OCI-LY3 (cell line): ENCODE data around the gene BRF1.

Experiments
- H2AFZ ChIP-seq: fragments of 200-600, 300-600 bp; shearing (Covaris generic); 2 replicates; pipeline ENCODE4 v1.6.0; 2014; ENCODE audit warnings: antibody characterized with exemption, low read depth, low read length
- H3K27ac ChIP-seq: fragments of 200-600, 300-600 bp; sonication (generic); 2 replicates; pipeline ENCODE4 v1.5.1; 2014; ENCODE audit warnings: mild to moderate bottlenecking, low read length, moderate library complexity, mixed read lengths
- H3K27me3 ChIP-seq: fragments of 200-600, 300-600 bp; sonication (generic); 2 replicates; pipeline ENCODE4 v1.6.1; 2014; ENCODE audit warnings: low read depth, low read length, mixed read lengths
- H3K36me3 ChIP-seq: fragments of 200-600, 300-600 bp; sonication (generic); replicated peaks from 2 replicates; pipeline ENCODE3; 2014; ENCODE audit warnings: low read depth, low read length, mixed read lengths
- H3K4me1 ChIP-seq: fragments of 300-600, 200-600 bp; sonication (generic); 2 replicates; pipeline ENCODE4 v1.6.1; 2014; ENCODE audit warnings: low read length, mixed read lengths
- H3K4me2 ChIP-seq: fragments of 200-600, 300-600 bp; sonication (generic); 2 replicates; pipeline ENCODE4 v1.6.1; 2014; ENCODE audit warnings: low read length, mixed read lengths
- H3K4me3 ChIP-seq: fragments of 300-600, 200-600 bp; sonication (generic); 2 replicates; pipeline ENCODE4 v1.5.1; 2014; ENCODE audit warnings: antibody characterized with exemption, mild to moderate bottlenecking, low read length, moderate library complexity
- H3K79me2 ChIP-seq: fragments of 300-600, 200-600 bp; shearing (Covaris generic); 2 replicates; pipeline ENCODE4 v1.6.1; 2014; ENCODE audit warnings: mild to moderate bottlenecking, low read length, mixed read lengths
- H3K9ac ChIP-seq: fragments of 300-600, 200-600 bp; shearing (Covaris generic); 2 replicates; pipeline ENCODE4 v1.6.0; 2014; ENCODE audit warnings: mild to moderate bottlenecking, low read length, moderate library complexity
- H3K9me3 ChIP-seq: fragments of 200-600, 300-600 bp; shearing (Covaris generic); 2 replicates; pipeline ENCODE4 v1.6.1; 2014; ENCODE audit warnings: low read length, mixed read lengths; ENCODE audit not compliant: insufficient read depth
- H4K20me1 ChIP-seq: fragments of 200-600, 300-600 bp; sonication (generic); 2 replicates; pipeline ENCODE4 v1.6.1; 2016; ENCODE audit warnings: low read length, mixed read lengths; ENCODE audit not compliant: insufficient read depth
- CTCF ChIP-seq: fragments of 200-600, 300-600 bp; sonication (generic); IDR thresholded peaks from 2 replicates; pipeline ENCODE4 v1.5.1; 2014; ENCODE audit warnings: antibody characterized with exemption, low read length, low read depth
- EZH2phosphoT487 ChIP-seq: fragments of 200-600 bp; shearing (Covaris generic); IDR thresholded peaks from 2 replicates; pipeline ENCODE4 v1.6.1; 2018; ENCODE audit warnings: antibody characterized with exemption, mixed run types, low read depth

BRF1 gene

DNA sequence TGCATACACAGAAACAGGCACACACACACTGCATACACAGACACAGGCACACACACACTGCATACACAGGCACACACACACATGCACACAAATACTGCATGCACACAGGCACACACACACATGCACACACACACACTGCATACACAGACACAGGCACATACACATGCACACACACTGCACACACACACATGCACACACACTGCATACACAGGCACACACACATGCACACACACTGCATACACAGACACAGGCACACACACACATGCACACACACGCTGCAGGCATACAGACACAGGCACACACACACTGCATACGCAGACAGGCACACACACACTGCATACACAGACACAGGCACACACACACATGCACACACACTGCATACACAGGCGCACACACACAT is 85.2 kb downstream of the BRF1 start:
- TF ChIP-seq EZH2phosphoT487 (no peak), CTCF (no peak)
- H4K20me1 ChIP-seq: 0 out of 2 replicates have a peak, but pooled peaks cover 6% of the 10 kb centered on the region
- no peak overlapping the region for H2AFZ ChIP-seq
- no peak overlapping the region for H3K4me2 ChIP-seq
- H3K36me3 ChIP-seq: no peaks in the 10 kb centered on the region
- no peak overlapping the region for H3K4me3 ChIP-seq
- H3K27me3 ChIP-seq: no peaks in the 10 kb centered on the region
- no peaks in the 10 kb centered on the region for H3K4me1 ChIP-seq
- no peak overlapping the region for H3K27ac ChIP-seq
- no peak overlapping the region for H3K9ac ChIP-seq
- H3K9me3 ChIP-seq: no peaks in the 10 kb centered on the region
- no peaks in the 10 kb centered on the region for H3K79me2 ChIP-seq

DNA sequence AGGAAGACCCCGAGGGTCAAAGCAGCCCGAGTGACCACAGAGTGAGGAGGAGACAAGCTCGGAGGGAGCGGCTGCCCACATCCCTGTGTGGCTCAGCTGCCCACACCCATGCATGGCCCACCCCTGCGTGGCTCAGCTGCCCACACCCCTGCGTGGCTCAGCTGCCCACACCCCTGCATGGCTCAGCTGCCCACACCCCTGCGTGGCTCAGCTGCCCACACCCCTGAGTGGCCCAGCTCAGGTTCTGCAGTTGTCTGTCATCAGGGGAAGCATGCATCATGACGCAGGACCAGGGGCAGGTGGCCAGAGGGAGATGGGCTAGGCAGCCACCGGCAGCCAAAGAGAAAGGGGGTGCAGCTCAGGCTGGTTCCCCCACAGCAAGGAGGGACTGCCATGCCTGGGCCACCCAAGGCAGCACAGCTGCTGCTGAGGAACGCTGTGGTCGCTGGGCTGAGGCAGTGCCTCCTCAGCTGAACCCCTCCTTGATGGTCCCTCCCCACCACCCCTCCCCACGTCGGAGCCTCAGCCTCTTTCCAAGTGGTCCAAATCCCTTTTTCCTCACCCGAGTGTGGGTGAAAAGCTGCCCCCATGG is 86.4 kb downstream of the BRF1 start:
- H3K9ac ChIP-seq: no peak overlapping the region
- H3K36me3 ChIP-seq: no peaks in the 10 kb centered on the region
- H3K4me2 ChIP-seq: no peak overlapping the region
- no peaks in the 10 kb centered on the region for H3K4me1 ChIP-seq
- no peak overlapping the region for H2AFZ ChIP-seq
- no peaks in the 10 kb centered on the region for H3K27me3 ChIP-seq
- no peak for TF ChIP-seq CTCF
- no peak for TF ChIP-seq EZH2phosphoT487
- H4K20me1 ChIP-seq: 0 out of 2 replicates have a peak, but pooled peaks cover 6% of the 10 kb centered on the region
- H3K4me3 ChIP-seq: no peak overlapping the region
- H3K27ac ChIP-seq: no peak overlapping the region
- H3K9me3 ChIP-seq: no peaks in the 10 kb centered on the region
- H3K79me2 ChIP-seq: no peaks in the 10 kb centered on the region

DNA sequence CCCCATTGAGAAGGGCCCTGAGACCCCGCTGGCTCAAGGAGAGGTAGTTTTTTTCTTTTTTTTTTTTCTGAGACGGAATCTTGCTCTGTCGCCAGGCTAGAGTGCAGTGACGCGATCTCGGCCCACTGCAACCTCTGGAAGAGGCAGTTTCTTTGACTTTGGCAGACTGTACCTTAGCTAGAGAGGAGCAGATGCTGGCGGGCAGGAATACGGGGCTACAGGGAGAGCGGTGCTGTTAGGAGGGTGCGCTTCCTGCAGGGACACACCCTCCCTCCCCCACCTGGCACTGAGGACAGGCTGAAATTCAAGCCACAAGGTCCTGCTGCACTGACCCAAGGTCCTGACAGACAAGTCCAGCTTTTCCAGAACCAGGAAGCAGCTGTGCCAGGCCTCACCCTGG is 87.4 kb downstream of the BRF1 start:
- H3K36me3 ChIP-seq: no peaks in the 10 kb centered on the region
- no peak overlapping the region for H3K4me3 ChIP-seq
- no peaks in the 10 kb centered on the region for H3K9me3 ChIP-seq
- H2AFZ ChIP-seq: no peak overlapping the region
- no peaks in the 10 kb centered on the region for H3K4me1 ChIP-seq
- H3K27ac ChIP-seq: no peak overlapping the region
- no peak overlapping the region for H3K4me2 ChIP-seq
- 0 out of 2 replicates have a peak, but pooled peaks cover 6% of the 10 kb centered on the region for H4K20me1 ChIP-seq
- TF ChIP-seq EZH2phosphoT487 (no peak), CTCF (no peak)
- no peaks in the 10 kb centered on the region for H3K27me3 ChIP-seq
- H3K79me2 ChIP-seq: no peaks in the 10 kb centered on the region
- H3K9ac ChIP-seq: no peak overlapping the region

- Histone ChIP-seq H3K4me2 (no peak overlapping the region), H3K36me3 (no peaks in the 10 kb centered on the region), H2AFZ (no peak overlapping the region), H3K27ac (no peak overlapping the region), H3K4me3 (no peak overlapping the region), H3K9ac (no peak overlapping the region), H3K4me1 (no peaks in the 10 kb centered on the region), H3K9me3 (no peaks in the 10 kb centered on the region), H3K27me3 (no peaks in the 10 kb centered on the region), H4K20me1 (0 out of 2 replicates have a peak, but pooled peaks cover 6% of the 10 kb centered on the region), H3K79me2 (no peaks in the 10 kb centered on the region)
- TF ChIP-seq EZH2phosphoT487 (no peak), CTCF (no peak)
These were observed 88.1 kb downstream of the BRF1 start for GRCh38 chr14:105212541-105213300.
